HG03060 (cell line): Measurements from ENCODE around the gene DCANP1.

Experiments
- ATAC-seq: cut with Tn5 transposase; IDR thresholded peaks from one replicate; pipeline ENCODE4 v1.9.1; 2021; ENCODE audit warnings: low read depth, moderate number of reproducible peaks; ENCODE audit not compliant: unreplicated experiment

DCANP1 gene

GRCh38 chr5:135458356-135458755, 11.2 kb upstream of the DCANP1 start:
- no peak for ATAC-seq

- ATAC-seq, result no peak
Measured at GRCh38 chr5:135457424-135458071, 10.4 kb upstream of the DCANP1 start.

- peak; percentile 30 for ATAC-seq
Measured at GRCh38 chr5:135456238-135457099, 9.3 kb upstream of the DCANP1 start.

DNA sequence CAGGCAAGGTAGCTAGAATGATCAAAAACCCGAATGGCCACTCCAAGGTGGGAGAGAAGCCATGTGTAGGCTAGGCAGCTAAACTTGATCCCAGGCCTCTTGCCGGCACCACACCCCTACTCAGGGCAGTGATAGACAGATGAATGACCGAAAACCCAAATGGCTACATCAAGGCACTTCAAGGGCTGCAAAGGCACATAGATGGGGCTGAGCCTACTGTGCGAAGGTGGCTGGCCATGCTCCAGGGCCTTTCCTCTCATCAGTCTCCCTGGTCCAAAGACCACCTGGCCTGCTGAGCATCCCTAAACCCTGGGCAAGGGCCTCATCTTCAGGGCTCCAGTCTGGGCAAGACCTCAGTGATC, 8.7 kb upstream of the DCANP1 start:
- ATAC-seq, result no peak

GRCh38 chr5:135454946-135455345, 7.8 kb upstream of the DCANP1 start:
- ATAC-seq, result no peak

DNA sequence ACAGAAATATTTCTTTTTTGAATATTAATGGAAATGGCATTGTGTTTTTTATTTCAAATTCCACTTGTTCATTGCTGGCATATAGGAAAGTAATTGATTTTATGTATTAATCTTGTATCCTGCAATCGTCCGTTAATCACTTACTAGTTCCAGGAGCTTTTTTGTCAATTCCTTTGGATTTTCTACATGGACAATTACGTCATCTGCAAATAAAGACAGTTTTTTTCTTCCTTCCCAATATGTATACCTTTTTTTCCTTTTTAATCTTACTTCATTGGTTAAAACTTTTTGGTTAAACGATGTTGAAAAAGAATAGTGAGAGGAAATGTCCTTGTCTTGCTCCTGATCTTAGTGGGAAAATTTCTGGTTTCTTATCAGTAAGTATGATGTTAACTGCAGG, 6.5 kb upstream of the DCANP1 start:
- ATAC-seq, result no peak

DNA sequence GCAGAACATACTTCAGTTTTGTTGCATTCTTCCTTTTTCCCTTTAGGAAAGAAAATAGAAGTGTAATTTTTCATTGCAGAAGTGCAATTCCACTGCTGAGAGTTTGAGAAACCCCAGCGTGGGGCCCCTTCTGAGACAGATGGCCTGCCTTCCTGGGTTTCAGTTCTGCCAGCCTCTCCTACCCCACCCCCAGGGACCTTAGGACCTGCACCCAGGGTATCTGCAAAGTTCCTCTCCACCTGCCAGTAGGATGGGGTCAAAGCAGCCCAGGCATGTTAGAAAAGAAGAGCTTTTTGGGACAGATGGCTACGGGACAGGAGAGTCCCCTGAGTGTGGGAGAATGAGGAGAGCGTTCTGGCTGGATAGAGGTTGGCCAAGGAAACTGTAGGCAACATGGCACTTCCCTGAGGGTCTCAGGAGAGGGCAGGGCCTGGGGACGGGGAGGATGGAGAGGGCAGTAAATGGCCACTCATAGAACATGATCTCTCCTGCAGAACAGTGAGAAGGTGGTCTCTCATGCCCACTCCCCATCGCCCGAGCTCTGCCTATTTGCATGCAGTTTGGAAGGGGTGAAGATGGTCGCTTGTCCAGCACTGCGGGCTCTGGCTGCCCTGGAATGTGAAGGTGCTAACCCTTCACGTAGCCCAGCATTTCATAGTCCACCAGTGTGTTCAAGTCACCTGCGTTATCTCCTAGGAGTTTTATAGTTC, 5.3 kb upstream of the DCANP1 start, which contains the start of gene TIFAB:
Gene TIFAB, minus strand, starts transcription at position 31 of the 710 bp plus-strand sequence. CDS start 2,412 bp downstream, outside the sequence.
- ATAC-seq, result no peak

GRCh38 chr5:135451581-135452320, 4.6 kb upstream of the DCANP1 start:
- ATAC-seq, result no peak

DNA sequence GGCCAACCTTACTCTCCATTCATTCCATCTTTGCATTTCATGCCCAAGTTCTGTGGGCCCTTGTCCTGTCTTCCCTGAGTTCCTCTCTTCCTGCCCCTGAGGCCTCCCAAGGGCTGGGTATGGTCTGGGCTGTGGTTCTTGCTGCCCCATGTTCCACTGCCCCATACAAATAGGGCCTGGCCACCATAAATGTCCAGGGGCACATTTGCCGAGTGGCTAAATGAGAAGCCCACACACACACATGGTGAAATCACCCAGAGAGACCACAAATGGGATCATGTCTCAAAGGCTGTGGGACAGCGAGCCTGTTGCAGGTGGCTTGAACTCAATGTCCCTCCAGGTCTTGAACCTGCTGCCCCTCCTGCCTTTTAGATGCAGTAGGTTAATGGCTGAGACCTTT, 3.8 kb upstream of the DCANP1 start:
- ATAC-seq, result no peak

DNA sequence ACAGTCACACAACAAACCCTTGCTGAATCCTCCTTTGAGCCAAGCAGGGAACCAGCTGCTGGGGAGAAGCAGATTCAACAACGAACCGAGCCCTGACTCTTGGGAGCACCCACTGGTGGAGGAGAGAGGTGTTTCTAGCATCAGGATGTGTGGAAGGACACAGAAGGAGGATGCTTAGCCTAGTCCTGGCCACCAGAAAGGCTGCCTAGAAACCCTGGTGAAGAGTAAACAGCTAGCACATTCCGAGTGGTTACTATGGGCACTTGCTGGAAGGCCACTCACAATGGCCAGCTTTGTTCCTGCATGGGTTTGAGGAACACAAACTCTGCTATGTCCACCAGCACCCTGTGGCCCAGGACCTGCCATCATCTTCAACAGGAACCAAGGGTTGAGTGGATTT, 3.2 kb upstream of the DCANP1 start:
- no peak for ATAC-seq

DNA sequence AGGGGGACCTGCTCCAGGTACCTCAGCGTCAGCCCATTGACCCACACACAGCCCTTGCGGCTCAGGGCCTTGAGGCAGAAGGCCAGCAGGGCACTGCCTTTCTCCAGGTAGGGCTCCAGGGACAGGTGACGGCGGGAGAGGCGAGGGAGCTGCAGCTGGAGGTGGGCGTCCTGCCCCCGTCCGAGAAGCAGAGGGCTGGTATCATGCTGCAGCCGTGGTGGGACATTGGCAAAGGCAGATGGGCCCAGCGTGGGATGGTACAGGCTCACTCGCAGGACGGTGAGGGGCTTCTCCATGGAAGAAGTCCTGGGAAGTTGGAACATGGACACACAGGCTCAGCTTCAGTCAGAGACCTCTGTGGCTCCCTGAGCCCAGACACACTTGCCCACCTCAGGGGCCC, 2.5 kb upstream of the DCANP1 start:
- ATAC-seq, result no peak

GRCh38 chr5:135448791-135449507, 1.8 kb upstream of the DCANP1 start:
- no peak for ATAC-seq

- no peak for ATAC-seq
Measured at GRCh38 chr5:135448071-135448739, 1.1 kb upstream of the DCANP1 start.

DNA sequence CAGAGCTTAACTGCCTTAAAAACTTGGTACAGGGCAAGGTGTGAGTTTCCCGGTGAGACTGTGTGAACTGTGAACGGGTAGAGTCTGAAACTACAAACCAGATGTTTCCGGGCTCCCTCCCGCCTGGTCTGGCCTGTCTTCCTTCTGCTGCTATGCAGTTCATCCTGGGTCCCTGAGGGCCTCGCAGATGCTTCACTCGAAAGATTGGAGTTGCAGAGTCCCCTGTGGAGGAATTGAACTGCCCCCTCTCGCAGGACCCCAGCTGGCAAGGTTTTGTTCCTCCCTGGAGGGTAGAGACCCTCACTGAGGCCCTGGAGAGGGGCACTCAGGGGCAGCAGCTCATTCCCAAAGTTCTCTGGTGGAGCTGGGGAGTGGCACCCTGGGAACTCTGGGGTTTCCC, 533 bp downstream of the DCANP1 start:
- no peak for ATAC-seq

GRCh38 chr5:135446206-135446605, 942 bp downstream of the DCANP1 start:
- no peak for ATAC-seq

- ATAC-seq, result no peak
Measured at GRCh38 chr5:135445306-135445985, 1.7 kb downstream of the DCANP1 start.

- ATAC-seq, result no peak
Measured at GRCh38 chr5:135444881-135445280, 2.3 kb downstream of the DCANP1 start.

- no peak for ATAC-seq
Measured at GRCh38 chr5:135444360-135444759, 2.8 kb downstream of the DCANP1 start.
